ENCODE results near the gene SLC25A22. TPM values are rescaled to one million over a fixed set of nuclear protein-coding genes. Genes with fewer than 3 reads are reported as not detected.

The SLC25A22 gene
- total RNA-seq, 1 donor from 2014 or later = 26.3 TPM

DNA sequence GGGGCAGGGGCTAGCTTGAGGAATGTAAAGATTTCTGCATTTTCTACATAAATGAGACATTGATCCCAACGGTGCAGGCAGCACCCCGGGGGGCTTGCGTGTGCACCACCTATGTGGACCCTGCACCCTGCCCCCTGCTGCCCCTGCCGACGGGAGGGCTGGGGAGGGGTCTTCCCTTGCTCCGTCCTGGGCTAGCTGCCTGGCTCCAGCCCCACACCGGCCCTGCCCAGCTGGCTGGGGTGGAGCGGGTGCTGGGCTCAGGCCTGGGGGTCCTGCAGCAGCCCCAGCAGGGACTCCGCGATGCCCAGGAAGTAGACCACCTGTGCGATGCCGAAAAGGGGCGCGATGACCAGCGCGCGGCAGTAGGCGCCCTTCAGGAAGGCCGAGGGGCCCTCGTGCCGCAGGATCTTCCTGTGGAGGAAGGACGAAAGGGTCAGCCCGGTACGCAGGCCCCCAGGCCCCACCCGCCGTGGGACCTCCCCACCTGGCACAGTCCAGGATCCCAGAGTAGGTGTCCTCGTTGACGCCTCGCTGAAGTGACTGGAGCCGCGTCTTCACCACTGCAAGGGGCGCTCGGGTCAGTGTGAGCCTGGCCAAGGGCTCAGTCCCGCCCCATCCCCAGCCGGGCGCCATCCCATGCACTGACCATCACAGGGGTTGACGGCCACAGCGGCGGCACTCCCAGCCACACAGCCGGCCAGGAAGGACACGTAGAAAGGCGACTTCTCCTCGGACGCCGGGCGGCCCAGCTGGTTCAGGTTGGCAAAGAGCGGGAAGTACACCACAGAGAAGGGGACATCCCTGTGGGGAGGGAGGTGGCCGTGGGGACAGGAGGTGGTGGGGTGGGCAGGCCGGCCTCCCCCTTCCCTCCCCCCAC lies 6.2 kb downstream of the SLC25A22 start:
- DNase-seq (ENCODE audit: low spot score) = no peak

DNA sequence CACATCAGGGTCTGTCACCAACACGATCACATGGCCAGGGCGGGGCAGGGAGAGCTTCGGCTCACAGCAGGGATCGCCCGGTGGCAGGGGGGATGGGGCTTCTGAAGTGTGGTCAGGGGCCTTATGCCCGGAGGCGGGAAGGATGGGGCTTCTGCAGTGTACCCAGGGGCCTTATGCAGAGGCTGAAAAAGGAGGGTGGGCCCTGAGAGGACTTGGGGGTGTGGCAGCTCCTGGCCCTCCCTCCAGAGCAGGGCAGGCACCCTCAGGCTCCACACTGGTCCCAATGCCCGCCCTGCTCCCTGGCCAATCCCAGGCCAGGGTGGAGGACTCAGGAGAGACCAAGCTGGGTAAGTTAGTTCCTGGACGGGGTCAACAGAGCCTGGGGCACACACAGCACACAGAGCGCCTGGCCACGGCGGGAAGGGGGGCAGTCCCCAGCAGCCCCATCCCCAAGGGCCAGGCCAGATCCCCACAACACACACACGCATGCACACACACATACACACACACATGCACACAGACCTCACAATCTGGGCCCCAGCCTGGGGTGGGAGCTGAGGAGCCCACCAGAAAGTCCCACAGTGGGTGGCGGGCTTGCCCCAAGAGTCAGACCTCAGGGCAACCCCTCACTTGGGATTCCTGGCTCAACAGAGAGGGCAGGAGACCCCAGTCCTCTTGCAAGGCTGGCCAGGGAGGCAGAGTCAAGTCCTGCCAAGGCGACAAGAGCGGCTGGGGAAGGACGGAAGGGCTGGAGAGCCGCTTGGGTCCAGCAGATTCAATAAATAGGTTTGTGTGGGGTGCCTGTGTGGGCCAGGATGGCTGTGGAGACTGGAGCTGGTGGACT lies 7.1 kb downstream of the SLC25A22 start:
- DNase-seq (ENCODE audit: low spot score) = no peak

DNA sequence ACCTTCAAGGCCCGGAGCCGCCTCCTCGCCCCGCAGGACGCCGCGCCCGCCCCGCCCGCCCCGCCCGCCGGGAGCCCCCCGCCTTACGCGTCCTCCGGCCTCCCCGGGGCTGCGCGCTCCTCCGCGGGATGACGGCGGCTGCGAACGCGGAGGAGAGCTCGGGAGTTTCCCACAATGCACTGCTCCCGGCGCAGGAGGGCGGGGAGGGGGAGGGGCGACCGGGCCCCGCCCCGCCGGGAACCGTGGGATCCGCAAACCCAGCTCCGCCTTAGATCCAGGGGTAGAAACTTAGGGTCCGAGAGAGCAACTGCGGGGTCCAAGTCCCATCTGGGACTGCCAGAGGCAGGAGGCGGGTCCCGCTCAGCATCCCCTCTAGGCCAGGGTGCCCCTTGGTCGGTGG lies 8.1 kb downstream of the SLC25A22 start, which contains the start of gene CEND1:
CEND1 (minus strand) TSS at position 148 of the 400 bp plus-strand sequence. CDS start 1,514 bp downstream, outside the sequence.
- no peak for DNase-seq (ENCODE audit: low spot score)

DNA sequence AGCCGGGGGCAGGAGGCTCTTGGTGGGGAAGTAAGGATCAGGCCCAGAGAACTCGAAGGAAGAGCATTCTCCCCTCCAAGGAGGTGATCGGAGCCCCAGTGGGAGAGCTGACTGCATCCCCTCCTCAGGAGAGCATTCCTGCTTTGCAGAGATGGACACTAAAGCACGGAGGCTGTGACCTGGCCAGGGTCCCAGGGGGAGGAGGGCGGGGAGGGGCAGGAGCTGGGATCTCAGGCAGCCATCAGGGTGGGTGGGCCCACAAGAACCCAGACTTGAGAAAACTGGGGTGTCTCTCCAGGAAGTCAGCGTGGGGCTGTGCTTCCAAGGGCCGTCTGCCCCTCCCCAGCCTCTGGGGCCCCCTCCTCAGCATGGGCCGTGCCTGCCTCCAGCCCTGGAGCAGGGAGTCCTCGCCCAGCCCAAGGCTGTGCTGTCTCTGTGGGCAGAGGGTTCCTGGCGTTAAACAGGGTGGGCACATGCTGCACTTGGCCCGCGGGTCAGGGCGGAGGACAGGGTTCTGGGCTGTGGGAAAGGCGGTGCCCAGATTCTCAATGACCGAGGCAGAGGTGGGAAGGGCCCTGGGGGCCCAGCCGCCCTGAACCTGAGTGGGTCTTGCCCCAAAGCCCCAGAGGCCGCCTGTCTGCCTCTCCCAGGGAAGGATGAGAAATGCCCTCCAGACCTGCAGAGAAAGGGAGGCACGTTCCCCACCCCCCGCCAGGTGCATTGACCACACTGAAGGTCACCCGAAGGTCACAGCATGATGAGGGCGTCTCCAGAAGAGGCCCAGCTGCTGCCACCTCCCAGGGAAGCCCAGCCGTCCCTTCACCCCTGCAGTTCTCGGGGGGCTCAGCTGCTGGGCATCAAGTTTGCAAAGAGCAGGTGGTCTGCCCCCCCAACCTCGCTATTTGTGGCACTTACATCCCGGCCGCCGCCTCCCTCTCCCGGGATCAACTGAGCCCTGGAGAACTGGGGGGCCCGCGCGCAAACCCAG lies 8.8 kb downstream of the SLC25A22 start:
- no peak for DNase-seq (ENCODE audit: low spot score)

DNA sequence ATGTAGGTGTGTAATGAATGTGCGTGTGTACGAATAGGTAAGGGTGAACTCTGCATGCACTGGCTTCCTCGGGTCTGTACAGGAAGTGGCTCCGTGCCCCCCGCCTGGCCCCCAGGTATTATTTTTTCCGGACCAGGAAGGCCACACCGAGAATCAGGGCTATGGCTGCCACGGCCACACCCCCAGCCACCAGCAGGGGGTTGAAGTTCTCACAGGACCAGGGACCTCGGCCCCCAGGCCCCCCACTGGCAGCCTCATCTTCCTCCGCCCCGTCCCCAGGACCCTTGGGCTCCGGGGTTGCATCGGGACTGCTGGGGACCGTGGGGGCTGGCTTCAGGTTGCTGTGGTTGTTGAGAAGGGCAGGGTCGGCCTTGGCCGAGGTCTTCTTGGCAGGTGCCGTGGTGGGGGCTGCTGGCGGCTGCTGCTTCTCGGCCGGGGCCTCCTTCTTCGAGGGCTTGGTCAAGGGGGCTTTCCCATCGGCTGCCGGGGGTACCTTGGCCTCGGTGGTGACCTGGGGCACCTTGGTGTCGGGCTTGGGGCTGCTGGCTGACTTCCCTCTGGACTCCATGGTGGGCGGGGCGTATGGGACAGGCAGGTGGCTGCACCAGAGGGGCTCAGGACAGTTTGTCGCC lies 10.0 kb downstream of the SLC25A22 start:
- no peak for DNase-seq (ENCODE audit: low spot score)

DNA sequence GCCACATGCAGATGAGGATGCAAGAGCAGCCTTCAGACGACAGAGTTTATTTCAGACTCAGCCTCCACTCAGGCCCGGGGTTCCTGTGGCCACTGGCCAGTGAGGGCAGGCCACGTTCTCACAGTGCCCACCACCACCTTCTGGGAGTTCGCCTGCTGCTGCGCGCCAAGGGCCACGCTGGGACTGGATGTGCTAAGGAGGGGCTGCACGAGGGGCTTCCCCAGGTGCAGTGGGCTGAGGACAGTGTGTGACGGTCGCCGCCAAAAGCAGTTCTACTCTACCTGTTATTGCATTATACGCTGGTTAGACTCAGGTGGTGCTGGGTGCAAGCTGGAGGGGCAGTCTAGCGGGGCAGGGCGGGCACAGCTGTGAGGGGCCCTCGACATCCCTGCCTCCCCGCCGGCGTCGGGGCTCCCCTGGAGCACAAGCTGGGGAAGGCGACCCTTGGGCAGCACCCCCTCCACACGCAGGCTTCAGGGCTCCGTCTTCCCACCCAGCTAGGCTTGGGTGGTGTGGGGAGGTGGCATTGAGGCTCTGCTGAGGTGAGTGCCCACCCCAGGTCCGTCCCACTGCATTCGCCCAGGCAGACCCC lies 10.9 kb downstream of the SLC25A22 start:
- no peak for DNase-seq (ENCODE audit: low spot score)

DNA sequence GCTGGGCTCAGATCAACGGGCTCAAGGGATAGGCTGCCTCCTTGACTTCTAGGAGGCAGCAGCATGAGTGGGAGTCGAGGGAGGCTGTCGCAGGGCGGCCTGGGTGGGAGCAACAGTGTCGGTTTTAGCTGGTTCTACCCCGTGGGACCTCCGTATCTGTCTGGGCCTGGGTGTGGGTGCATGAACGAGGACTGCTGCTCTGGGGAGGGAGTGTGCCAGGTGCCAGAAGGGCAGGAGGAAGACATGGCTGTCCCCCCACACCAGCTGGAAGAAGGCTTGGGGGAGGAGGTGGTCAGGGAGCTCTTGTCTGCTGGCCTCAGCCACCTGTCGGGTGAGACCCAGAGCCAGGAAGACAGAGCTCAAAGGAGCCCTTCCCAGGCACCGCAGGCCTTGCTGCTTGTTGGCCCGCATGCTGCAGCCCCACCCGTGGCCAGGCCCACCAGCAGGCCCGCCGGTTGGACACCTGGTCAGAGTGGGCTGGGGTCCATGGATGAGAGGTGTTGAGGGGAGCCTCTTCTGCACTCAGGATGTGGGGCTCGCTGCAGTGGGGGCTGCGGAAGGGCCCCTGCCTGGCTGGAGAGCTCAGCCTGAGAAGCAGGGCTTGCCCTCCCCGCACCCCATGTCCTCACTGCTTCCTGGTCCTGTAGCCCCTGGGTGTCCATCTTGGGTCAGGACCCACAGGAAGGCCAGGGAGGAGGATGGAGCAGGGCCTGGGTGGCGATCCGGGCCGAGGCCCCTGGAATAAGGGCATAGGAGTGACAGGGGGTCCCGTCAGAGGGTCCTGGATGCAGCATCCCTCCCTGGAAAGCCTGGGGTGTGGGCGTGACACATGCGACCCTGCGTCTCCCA lies 11.6 kb downstream of the SLC25A22 start:
- DNase-seq (ENCODE audit: low spot score) = no peak

DNA sequence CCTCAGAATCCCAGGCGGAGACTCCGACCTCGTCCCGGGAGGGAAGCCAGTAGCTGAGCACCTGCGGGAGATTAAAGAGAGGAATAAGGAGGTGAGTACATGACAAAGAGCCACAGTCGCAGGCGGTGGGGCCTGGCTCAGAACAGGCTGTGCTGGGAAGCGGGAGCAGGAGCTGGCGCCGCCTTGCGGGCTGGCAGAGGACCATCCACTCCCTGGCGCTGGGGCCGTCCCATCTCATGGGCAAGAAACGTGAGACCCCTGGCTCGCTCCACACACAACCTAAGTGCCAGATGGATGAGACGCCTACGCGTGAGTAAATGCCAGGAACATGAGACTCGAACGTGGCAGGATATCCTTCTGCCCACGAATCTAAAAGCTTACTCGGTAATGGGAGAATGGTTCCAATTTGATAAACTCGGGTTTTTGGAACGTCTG lies 14.5 kb downstream of the SLC25A22 start:
- DNase-seq (ENCODE audit: low spot score) = no peak

DNA sequence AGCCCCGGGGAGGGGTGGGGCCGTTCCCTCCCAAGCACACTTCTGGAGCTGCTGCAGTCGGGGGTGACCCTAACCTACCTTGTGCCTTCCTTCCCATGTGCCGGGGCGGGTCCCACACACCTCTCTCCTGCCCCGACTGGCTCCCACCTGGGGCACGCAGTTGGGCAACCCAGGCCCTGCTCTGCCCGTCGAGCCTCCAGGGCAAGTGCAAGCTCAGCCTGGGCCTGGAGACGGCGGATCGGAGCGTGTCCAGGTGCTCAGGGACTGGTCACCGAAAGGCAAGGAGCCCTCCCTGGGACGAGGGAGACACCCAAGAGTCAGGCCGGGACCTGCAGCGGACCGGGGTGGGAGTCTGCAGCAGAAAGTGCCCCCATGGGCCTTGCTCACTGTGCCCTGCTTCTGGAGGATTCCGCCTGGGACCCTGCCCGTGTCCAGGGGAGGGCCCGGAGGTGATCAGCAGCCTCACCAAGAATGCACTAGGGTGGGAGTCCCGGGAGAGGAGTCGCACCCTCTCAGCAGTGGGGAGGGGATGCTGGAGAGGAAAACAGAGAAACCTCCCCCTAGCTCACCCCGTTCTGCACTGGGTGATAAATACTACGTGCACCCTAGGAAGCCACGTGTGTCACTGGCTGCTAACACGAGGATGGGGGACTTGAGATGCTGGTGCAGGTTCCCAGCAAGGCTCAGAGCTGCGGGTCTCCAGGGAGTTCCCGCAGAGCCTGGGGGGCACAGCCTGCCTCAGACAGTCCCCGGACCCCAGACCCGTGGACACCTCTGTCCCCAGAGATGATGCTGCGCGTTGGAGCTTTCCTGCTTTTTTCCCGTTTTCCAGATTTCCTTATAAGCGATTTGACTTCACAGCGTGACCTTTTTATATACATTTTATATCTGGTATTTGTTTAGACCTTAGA lies 15.6 kb downstream of the SLC25A22 start:
- DNase-seq (ENCODE audit: low spot score) = no peak

DNA sequence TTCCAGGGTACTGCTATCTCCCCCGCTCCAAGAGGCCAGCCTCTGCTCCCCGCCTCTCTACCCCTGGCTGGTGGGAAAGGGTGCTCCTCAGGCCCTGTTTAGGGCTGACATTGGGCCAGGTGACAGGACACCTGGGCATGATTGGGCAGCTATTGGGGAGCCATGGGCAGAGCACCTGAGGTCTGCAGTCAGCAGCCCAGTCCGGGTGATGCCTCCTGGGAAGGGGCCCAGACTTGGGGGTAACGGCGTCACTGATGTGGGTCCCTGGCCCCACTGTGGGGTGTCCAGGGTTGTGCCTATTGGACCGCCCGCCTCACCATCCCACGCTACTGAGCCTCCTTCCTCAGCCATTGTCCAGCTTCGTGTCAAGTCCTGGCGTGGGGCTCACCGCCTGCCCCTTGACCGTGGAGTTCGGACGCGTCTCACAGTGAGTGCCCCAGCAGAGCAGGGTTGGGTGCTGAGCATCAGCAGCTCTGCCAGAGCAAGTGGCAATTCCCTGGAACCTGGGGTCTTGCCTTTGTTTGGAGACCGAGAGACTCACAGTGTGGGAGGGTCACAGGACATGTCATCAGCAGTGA lies 18.0 kb downstream of the SLC25A22 start:
- no peak for DNase-seq (ENCODE audit: low spot score)

DNA sequence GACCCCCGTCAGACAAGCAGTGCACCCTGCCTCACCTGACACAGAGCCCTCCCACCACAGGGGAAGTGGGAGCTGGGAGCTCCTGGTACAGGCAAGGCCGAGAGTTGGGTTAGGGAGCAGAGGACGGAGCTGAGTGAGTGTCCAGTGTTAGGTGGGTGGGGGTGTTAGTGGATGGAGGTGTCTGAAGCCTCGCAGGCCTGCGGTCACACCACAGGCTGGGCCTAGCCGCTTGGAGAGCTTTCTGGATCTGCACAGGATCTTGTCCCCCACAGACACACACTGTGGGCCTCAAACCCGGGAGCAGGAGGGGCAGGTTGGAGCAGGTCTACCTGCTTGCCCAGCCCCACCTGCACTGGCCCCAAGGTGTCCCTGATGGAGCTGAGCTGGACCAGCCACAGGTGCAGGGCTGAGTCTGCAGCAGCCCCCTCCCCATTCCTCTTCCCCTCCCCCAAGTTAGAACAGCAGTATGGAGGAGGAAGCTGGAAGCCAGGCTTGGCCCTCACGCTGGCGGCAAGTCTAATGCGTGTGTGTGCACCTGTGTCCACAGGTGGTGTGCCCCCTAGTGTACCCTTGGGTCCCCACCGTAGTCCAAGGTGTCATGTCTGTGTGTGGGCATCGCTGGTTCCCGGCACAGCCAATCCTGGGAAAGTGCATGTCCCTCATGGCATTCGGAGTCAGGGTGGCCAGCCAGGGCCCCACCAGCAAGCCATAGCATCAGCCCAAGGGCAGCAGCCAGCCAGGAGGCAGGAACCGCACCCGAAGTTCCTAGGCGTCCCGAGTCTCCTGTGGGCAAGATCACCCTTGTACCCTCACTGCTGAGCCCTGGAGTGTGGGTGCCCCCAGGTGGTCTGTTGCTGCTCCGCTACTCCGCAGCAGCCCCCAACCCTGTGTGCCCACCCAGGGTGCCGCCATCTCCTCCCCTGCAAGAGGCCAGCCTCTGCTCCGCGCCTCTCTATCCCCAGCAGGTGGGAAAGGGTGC lies 18.8 kb downstream of the SLC25A22 start:
- no peak for DNase-seq (ENCODE audit: low spot score)

DNA sequence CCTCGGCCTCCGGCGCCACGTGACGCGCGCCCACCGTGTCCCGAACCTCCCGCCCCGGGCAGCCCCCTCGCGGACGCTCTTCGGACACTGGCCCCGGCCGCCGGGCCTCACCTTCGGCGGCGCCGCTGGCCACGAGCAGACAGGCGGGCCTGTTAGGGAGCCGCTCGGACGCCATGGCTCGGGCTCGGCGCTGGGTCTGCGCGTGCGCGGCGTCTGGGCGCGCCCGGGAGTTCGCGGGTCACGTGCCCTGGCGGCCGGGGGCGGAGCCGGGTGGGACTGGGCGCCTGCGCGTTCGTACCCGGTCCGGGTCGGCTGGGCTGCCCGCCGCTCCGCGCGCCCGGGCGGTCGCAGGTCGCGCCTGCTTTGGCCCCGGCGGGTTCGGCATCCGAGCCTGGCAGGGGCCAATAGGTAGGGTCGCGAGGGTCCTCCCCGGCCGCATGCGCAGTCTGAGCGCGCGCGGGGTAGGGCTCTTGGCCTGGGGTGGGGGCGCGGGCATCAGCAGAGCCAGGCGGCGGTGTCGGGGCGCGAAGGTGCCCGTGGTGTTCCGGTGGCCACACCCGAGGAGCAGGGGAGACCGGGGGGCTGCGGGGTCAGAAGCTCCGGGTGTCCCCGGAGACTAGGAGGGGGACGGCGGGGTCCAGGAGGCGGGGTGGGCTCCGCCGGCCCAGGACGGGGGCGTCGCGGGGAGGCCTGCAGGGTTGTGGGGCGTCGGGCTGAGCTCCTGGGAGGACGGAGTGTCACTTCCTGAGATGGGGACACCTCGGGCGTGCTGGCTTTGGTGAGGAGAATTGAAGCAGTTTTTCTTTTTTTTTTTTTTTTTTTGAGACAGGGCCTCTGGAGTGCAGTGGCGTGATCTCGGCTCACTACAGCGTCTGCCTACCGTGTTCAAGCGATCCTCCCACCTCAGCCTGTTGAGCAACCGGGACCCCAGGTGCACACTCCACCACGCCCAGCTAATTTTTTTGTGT lies 20.5 kb downstream of the SLC25A22 start, which contains the start of gene GATD1:
GATD1 (minus strand) TSS at position 200 of the 968 bp plus-strand sequence; CDS start at position 175, 25 bp downstream.
- DNase-seq (ENCODE audit: low spot score) = peak; percentile 98

DNA sequence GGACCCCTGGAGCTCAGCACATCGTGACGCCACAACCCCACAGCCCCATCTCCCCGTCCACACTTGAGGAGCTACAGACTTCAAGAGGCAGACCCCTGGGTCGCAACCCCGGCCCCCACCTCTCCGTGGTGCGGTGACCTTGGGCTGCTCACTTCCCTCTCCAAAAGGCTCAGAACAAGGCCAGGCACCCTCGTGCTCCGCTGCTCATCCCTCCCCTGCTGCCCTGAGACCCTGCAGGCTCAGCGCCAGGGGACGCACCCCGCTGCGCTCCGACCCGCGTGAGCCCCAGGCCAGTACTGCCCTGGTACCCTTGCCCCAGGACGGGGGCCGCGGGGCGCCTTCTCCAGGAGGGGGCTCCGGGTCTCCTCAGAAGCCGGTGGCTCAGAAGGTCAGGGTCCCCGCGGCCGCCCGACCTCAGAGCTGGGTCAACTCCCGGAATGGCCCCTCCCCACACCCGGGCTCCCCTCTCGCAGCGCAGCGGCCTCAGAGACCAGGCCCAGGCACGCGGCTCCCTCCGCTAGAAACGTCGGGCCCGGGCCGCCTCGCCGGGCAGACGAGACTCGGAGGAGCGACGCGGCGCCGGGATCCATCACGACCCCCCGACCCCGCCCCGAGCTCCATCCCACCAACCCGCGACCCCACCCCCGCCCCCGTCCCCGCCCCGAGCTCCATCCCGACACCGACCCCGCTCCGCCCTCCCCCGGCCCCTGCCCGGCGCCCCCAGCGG lies 21.4 kb downstream of the SLC25A22 start:
- DNase-seq (ENCODE audit: low spot score) = no peak

DNA sequence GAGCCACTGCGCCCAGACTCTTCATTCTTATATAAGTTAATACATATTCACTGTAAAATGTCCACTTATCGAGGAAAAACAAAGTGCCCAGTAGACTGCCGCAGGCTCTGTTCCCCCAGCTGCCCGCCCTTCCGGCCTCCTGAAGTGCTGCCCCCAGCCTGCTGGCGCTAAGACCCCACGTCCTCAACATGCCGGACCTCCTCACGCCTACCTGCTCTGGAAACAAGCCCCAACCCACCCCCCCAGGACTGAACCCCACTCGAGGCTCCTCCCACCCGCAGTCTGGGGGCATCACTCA lies 21.9 kb downstream of the SLC25A22 start:
- no peak for DNase-seq (ENCODE audit: low spot score)
